DOHH2 (cell line): Measurements from ENCODE around the gene ATG9B.
A peak's percentile ranks its signal among the peaks of the same experiment; 100 is the strongest.

ENCODE experiments used
- H3F3A ChIP-seq: fragments of 200-600 bp; sonication (generic), shearing (Covaris generic); 2 replicates; pipeline ENCODE4 v1.6.0; 2016; ENCODE audit warnings: antibody characterized with exemption, mild to moderate bottlenecking; ENCODE audit not compliant: control insufficient read depth, insufficient read depth
- H3K27ac ChIP-seq: fragments of 200-600 bp; sonication (generic); 2 replicates; pipeline ENCODE4 v1.5.1; 2014; ENCODE audit warnings: low read depth, mild to moderate bottlenecking, low read length, moderate library complexity
- H3K27me3 ChIP-seq: fragments of 200-600 bp; sonication (generic); 2 replicates; pipeline ENCODE4 v1.6.1; 2014; ENCODE audit warnings: mild to moderate bottlenecking, low read length, mixed read lengths; ENCODE audit not compliant: control insufficient read depth
- H3K36me3 ChIP-seq: fragments of 200-600 bp; sonication (generic); 2 replicates; pipeline ENCODE4 v1.6.1; 2014; ENCODE audit warnings: mild to moderate bottlenecking, low read length, moderate library complexity, mixed read lengths; ENCODE audit not compliant: control insufficient read depth
- H3K4me1 ChIP-seq: fragments of 200-600 bp; sonication (generic); 2 replicates; pipeline ENCODE4 v1.6.1; 2014; ENCODE audit warnings: mild to moderate bottlenecking, low read length, mixed read lengths; ENCODE audit not compliant: control insufficient read depth
- H3K4me2 ChIP-seq: fragments of 200-600 bp; sonication (generic); 2 replicates; pipeline ENCODE4 v1.6.0; 2014; ENCODE audit warnings: mild to moderate bottlenecking, low read length, moderate library complexity
- H3K4me3 ChIP-seq: fragments of 200-600 bp; sonication (generic); 2 replicates; pipeline ENCODE4 v1.5.1; 2014; ENCODE audit warnings: mild to moderate bottlenecking, low read length, mixed read lengths
- H3K79me2 ChIP-seq: fragments of 200-600 bp; sonication (generic); 2 replicates; pipeline ENCODE4 v1.6.1; 2014; ENCODE audit warnings: mild to moderate bottlenecking, low read length, mixed read lengths; ENCODE audit not compliant: control insufficient read depth
- H3K9me2 ChIP-seq: fragments of 200-600 bp; sonication (generic); replicated peaks from 2 replicates; pipeline ENCODE4 v1.6.1; 2014; ENCODE audit warnings: mild to moderate bottlenecking, low read length, mixed read lengths; ENCODE audit not compliant: control insufficient read depth
- H3K9me3 ChIP-seq: fragments of 200-600 bp; sonication (generic); 2 replicates; pipeline ENCODE4 v1.6.1; 2014; ENCODE audit warnings: antibody characterized with exemption, low read length, mixed read lengths; ENCODE audit not compliant: control insufficient read depth, insufficient read depth
- H4K20me1 ChIP-seq: fragments of 200-600 bp; sonication (generic); 2 replicates; pipeline ENCODE4 v1.6.0; 2014; ENCODE audit warnings: low read depth, mild to moderate bottlenecking, antibody characterized with exemption, low read length, moderate library complexity; ENCODE audit not compliant: control insufficient read depth, insufficient read depth
- CTCF ChIP-seq: fragments of 200-600 bp; sonication (generic); IDR thresholded peaks from one replicate; pipeline ENCODE4 v1.5.1; 2014; ENCODE audit warnings: antibody characterized with exemption, mild to moderate bottlenecking, low read depth, low read length; ENCODE audit not compliant: poor library complexity, severe bottlenecking
- EZH2phosphoT487 ChIP-seq: fragments of 200-600 bp; sonication (generic); IDR thresholded peaks from 2 replicates; pipeline ENCODE4 v1.6.1; 2017; ENCODE audit warnings: borderline replicate concordance, mild to moderate bottlenecking, antibody characterized with exemption, low read length, moderate library complexity, mixed read lengths

The ATG9B gene

GRCh38 chr7:150983893-150984368 is 40.4 kb downstream of the ATG9B start:
- no peaks in the 10 kb centered on the region for H3K9me2 ChIP-seq
- peaks cover 63% of the 10 kb centered on the region for H3K27me3 ChIP-seq
- no peaks in the 10 kb centered on the region for H3K9me3 ChIP-seq
- H3K79me2 ChIP-seq, result no peaks in the 10 kb centered on the region
- no peaks in the 10 kb centered on the region for H3K36me3 ChIP-seq
- no peaks in the 10 kb centered on the region for H4K20me1 ChIP-seq
- H3F3A ChIP-seq, result no peaks in the 10 kb centered on the region
- H3K27ac ChIP-seq, result no peak overlapping the region
- H3K4me2 ChIP-seq, result no peak overlapping the region
- no peak for TF ChIP-seq EZH2phosphoT487
- TF ChIP-seq CTCF, result no peak
- peaks cover 11% of the 10 kb centered on the region for H3K4me1 ChIP-seq
- no peak overlapping the region for H3K4me3 ChIP-seq

GRCh38 chr7:150982351-150982750 is 41.9 kb downstream of the ATG9B start:
- TF ChIP-seq EZH2phosphoT487 (no peak), CTCF (no peak)
- H3K9me3 ChIP-seq, result no peaks in the 10 kb centered on the region
- no peaks in the 10 kb centered on the region for H3K9me2 ChIP-seq
- H3K4me3 ChIP-seq, result no peak overlapping the region
- H4K20me1 ChIP-seq, result no peaks in the 10 kb centered on the region
- H3K36me3 ChIP-seq, result no peaks in the 10 kb centered on the region
- H3K79me2 ChIP-seq, result no peaks in the 10 kb centered on the region
- H3K4me2 ChIP-seq, result no peak overlapping the region
- peaks cover 59% of the 10 kb centered on the region for H3K27me3 ChIP-seq
- no peak overlapping the region for H3K27ac ChIP-seq
- peaks cover 11% of the 10 kb centered on the region for H3K4me1 ChIP-seq
- no peaks in the 10 kb centered on the region for H3F3A ChIP-seq

DNA sequence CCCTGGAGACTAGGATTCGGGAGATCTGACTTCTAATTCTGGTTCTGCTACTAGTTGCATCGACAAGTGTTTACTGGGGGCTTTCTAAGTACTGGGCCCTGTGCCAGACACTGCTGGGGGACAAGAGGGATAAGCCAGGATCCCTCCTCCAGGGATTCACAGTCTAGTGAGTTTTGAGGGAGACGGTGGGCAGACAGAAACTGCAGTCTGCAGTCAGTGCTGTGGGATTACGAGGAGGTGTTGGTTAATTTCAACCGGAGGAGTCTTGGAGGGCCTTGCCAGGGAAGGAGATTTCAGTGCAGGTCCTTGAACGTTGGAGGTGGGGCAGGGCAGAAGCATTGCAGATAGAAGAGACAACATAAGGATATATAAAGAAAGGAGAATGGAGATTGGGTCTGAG is 42.6 kb downstream of the ATG9B start:
- Histone ChIP-seq H3K4me1 (peaks cover 18% of the 10 kb centered on the region), H4K20me1 (no peaks in the 10 kb centered on the region), H3K4me3 (no peak overlapping the region), H3K9me2 (no peaks in the 10 kb centered on the region), H3K36me3 (no peaks in the 10 kb centered on the region), H3K4me2 (no peak overlapping the region), H3K27ac (no peak overlapping the region), H3K79me2 (no peaks in the 10 kb centered on the region), H3K9me3 (no peaks in the 10 kb centered on the region), H3F3A (no peaks in the 10 kb centered on the region), H3K27me3 (peaks cover 66% of the 10 kb centered on the region)
- TF ChIP-seq EZH2phosphoT487 (0 out of 2 replicates have a peak, but pooled peaks have one; percentile 5), CTCF (no peak)

- no peak overlapping the region for H3K27ac ChIP-seq
- peaks cover 65% of the 10 kb centered on the region for H3K27me3 ChIP-seq
- H3K4me2 ChIP-seq, result no peak overlapping the region
Observed at GRCh38 chr7:150980663-150981062, 43.6 kb downstream of the ATG9B start.

More at GRCh38 chr7:150980663-150981062, 43.6 kb downstream of the ATG9B start:
- H3K4me3 ChIP-seq, result no peak overlapping the region
- H3K4me1 ChIP-seq, result peaks cover 27% of the 10 kb centered on the region
- no peaks in the 10 kb centered on the region for H3K79me2 ChIP-seq
- H4K20me1 ChIP-seq, result no peaks in the 10 kb centered on the region
- no peaks in the 10 kb centered on the region for H3F3A ChIP-seq
- H3K36me3 ChIP-seq, result no peaks in the 10 kb centered on the region
- no peaks in the 10 kb centered on the region for H3K9me2 ChIP-seq
- TF ChIP-seq CTCF, result no peak
- no peak for TF ChIP-seq EZH2phosphoT487
- no peaks in the 10 kb centered on the region for H3K9me3 ChIP-seq
